A549 (cell line): ENCODE data around the gene GALNT7. TPM values are rescaled to one million over a fixed set of nuclear protein-coding genes. Genes with fewer than 3 reads are reported as not detected.

Experiments
- ATAC-seq, 2 experiments: fragments of 200-7000 bp in 1 of 2; fragments of >200 bp in 1 of 2; cut with Nextera tagmentation in 1 of 2; cut with Tn5 transposase in 1 of 2; 3 replicates each; pipeline versions ENCODE4 v1.8.0 to v1.9.1; 2018 to 2020; ENCODE audit warnings: mild to moderate bottlenecking in 1 of 2, moderate library complexity in 1 of 2
- CTCF ChIA-PET: fragments of 300-600 bp; sonication (Branson Sonifier 250); formaldehyde crosslinking; extraction: SDS; loops from one replicate; lab custom pipeline; 2021; ENCODE audit warnings: antibody characterized with exemption, inconsistent platforms; lab: Yijun Ruan, JAX
- POLR2A ChIA-PET: fragments of 350-600 bp; formaldehyde crosslinking; extraction: SDS; loops from one replicate; lab custom pipeline; 2021; ENCODE audit warnings: antibody characterized with exemption, inconsistent platforms; lab: Yijun Ruan, JAX
- DNase-seq, 2 experiments: peaks; one replicate each; pipeline versions ENCODE4 v3.0.0 to v3.0.0-alpha.2; 2011 to 2016; ENCODE audit warnings: low read depth in 1 of 2, low spot score in 1 of 2
- FAIRE-seq: peaks from 2 replicates; lab custom pipeline; 2011; peaks lifted over from hg19 to GRCh38; lab: Jason Lieb, UNC
- H3K27ac ChIP-seq, 2 experiments: fragments of >200 bp; sonication (Bioruptor Twin); formaldehyde crosslinking; 3 replicates each; pipeline ENCODE4 v1.5.1; 2016 to 2017
- H3K4me1 ChIP-seq: fragments of >200 bp; sonication (Bioruptor Twin); formaldehyde crosslinking; 3 replicates; pipeline ENCODE4 v1.6.1; 2016
- H3K4me2 ChIP-seq: fragments of >200 bp; sonication (Bioruptor Twin); formaldehyde crosslinking; 3 replicates; pipeline ENCODE4 v1.6.1; 2016
- H3K4me3 ChIP-seq: fragments of >200 bp; sonication (Bioruptor Twin); formaldehyde crosslinking; 3 replicates; pipeline ENCODE4 v1.5.1; 2016
- H3K9me3 ChIP-seq: fragments of >200 bp; sonication (Bioruptor Twin); formaldehyde crosslinking; 3 replicates; pipeline ENCODE4 v1.6.1; 2016
- CBX2 ChIP-seq: fragments of 200-600 bp; sonication (generic); IDR thresholded peaks from 2 replicates; pipeline ENCODE4 v1.6.1; 2016; ENCODE audit warnings: low read depth, mild to moderate bottlenecking, borderline replicate concordance
- CBX8 ChIP-seq: fragments of 200-600 bp; sonication (generic); IDR thresholded peaks from 2 replicates; pipeline ENCODE4 v1.6.1; 2016
- CHD4 ChIP-seq: fragments of 200-600 bp; sonication (generic); IDR thresholded peaks from 2 replicates; pipeline ENCODE4 v1.6.1; 2016; ENCODE audit warnings: antibody characterized with exemption, mild to moderate bottlenecking, borderline replicate concordance
- E2F6 ChIP-seq: IDR thresholded peaks from 2 replicates; pipeline ENCODE4 v1.6.1; 2012; ENCODE audit warnings: low read depth, borderline replicate concordance
- EHMT2 ChIP-seq: fragments of 200-600 bp; sonication (generic); IDR thresholded peaks from 2 replicates; pipeline ENCODE4 v1.6.1; 2016; ENCODE audit warnings: antibody characterized with exemption, low read depth, mild to moderate bottlenecking, moderate library complexity
- HDAC2 ChIP-seq: fragments of 200-600 bp; sonication (generic); IDR thresholded peaks from 2 replicates; pipeline ENCODE4 v1.6.1; 2016
- HOXB13 ChIP-seq: fragments of 250-450 bp; sonication (Bioruptor Pico); IDR thresholded peaks from 2 replicates; pipeline ENCODE4 v1.5.0; 2020; ENCODE audit warnings: low read depth, mild to moderate bottlenecking, moderate library complexity
- HOXB5 ChIP-seq: fragments of 250-450 bp; sonication (Bioruptor Pico); IDR thresholded peaks from 2 replicates; pipeline ENCODE4 v1.5.0; 2020; ENCODE audit warnings: mild to moderate bottlenecking, moderate library complexity
- JUNB ChIP-seq: fragments of >200 bp; sonication (Bioruptor Twin); formaldehyde crosslinking; IDR thresholded peaks from 2 replicates; pipeline ENCODE4 v1.6.1; 2016
- MAFK ChIP-seq: fragments of 450-650 bp; IDR thresholded peaks from 2 replicates; pipeline ENCODE4 v1.6.1; 2014; ENCODE audit not compliant: partially characterized antibody
- MAZ ChIP-seq: fragments of 150-350 bp; IDR thresholded peaks from 2 replicates; pipeline ENCODE4 v1.6.1; 2014; ENCODE audit warnings: antibody characterized with exemption, low read depth, low read length, borderline replicate concordance
- MYC ChIP-seq: IDR thresholded peaks from 2 replicates; pipeline ENCODE4 v1.6.1; 2012; ENCODE audit warnings: mild to moderate bottlenecking, inconsistent platforms, low read length, improper control_type of control experiment, borderline replicate concordance
- NFE2L2 ChIP-seq: fragments of 150-350 bp; conservative IDR thresholded peaks from 2 replicates; pipeline ENCODE4 v1.6.1; 2014; ENCODE audit warnings: low read length
- NR3C1 ChIP-seq: fragments of >200 bp; sonication (Bioruptor Twin); formaldehyde crosslinking; IDR thresholded peaks from 3 replicates; pipeline ENCODE4 v1.6.1; 2017
- POLR2A ChIP-seq: IDR thresholded peaks from 2 replicates; pipeline ENCODE4 v1.6.1; 2012; ENCODE audit warnings: mild to moderate bottlenecking, low read length
- REST ChIP-seq: fragments of 200-600 bp; sonication (generic); IDR thresholded peaks from 2 replicates; pipeline ENCODE4 v1.6.1; 2016; ENCODE audit warnings: antibody characterized with exemption, mild to moderate bottlenecking, moderate library complexity
- SREBF2 ChIP-seq: fragments of 450-650 bp; IDR thresholded peaks from 2 replicates; pipeline ENCODE4 v1.6.1; 2014; ENCODE audit warnings: mild to moderate bottlenecking, moderate library complexity
- TFCP2L1 ChIP-seq: fragments of 250-450 bp; sonication (Bioruptor Pico); IDR thresholded peaks from 2 replicates; pipeline ENCODE4 v1.5.0; 2021; ENCODE audit warnings: mild to moderate bottlenecking
- TP53 ChIP-seq: fragments of 250-450 bp; sonication (Bioruptor Pico); IDR thresholded peaks from 2 replicates; pipeline ENCODE4 v1.5.0; 2021; ENCODE audit warnings: mild to moderate bottlenecking, moderate library complexity
- ZC3H11A ChIP-seq: fragments of 450-650 bp; IDR thresholded peaks from 2 replicates; pipeline ENCODE4 v1.6.1; 2014; ENCODE audit warnings: antibody characterized with exemption, mild to moderate bottlenecking
- WGBS: methylation state at CpG from one replicate; pipeline ENCODE4 v1.1.6; 2017; ENCODE audit errors: missing lambda C conversion rate; 5-methylcytosine and 5-hydroxymethylcytosine counted together
- polyA plus RNA-seq, 4 experiments: library from polyadenylated mRNA; depleted of rRNA in 3 of 4; stranded (reverse); fragments of >200 nt; fragmentation: RNase III in 1 of 4; extraction: RNeasy Plus Mini Kit Qiagen cat#74134 plus additional on column Dnase treatment in 1 of 4; gene quantifications; 2 replicates in 3 of 4; 3 replicates in 1 of 4; pipeline ENCODE4 v1.2.3, GENCODE V29; 2011 to 2017
- TF ChIP-seq, protein P1 (sequence below): IDR thresholded peaks from 2 replicates; pipeline ENCODE4 v1.6.1; 2012
- TF ChIP-seq, protein P2 (sequence below): fragments of >200 bp; sonication (Bioruptor Twin); formaldehyde crosslinking; IDR thresholded peaks from 2 replicates; pipeline ENCODE4 v1.6.1; 2016
- TF ChIP-seq, protein P3 (sequence below): fragments of 450-650 bp; IDR thresholded peaks from 2 replicates; pipeline ENCODE4 v1.6.1; 2014; ENCODE audit warnings: antibody characterized with exemption
- TF ChIP-seq, protein P4 (sequence below): fragments of 250-450 bp; sonication (Bioruptor Pico); IDR thresholded peaks from 2 replicates; pipeline ENCODE4 v1.5.0; 2020; ENCODE audit warnings: low read depth, mild to moderate bottlenecking, moderate library complexity
- TF ChIP-seq, protein P5 (sequence below): fragments of >200 bp; sonication (Bioruptor Twin); formaldehyde crosslinking; IDR thresholded peaks from 3 replicates; pipeline ENCODE4 v1.6.1; 2016

Gene GALNT7
- polyA plus RNA-seq, 2 of the 4 experiments (the other 2 are of a cell fraction) = 28.8 to 63.6 TPM

DNA sequence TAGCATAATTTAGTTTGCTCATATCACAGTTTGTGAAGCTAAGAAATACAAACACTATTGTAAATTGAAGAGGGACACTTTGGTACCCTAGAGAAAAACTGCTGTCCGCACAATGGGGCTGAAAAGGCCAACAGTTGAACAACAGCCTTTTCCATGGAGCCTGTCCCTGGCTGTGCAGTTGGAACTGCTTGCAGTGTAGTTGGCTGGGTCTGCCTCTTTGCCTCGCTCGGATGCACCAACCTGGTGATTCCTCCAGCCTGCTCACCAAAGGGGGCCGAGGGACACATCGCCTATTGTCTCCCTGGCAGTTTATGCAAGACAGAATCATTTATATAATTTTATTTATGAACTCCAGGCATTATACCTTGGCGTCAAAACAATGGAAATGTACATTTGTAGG is 16.5 kb upstream of the GALNT7 start (continued):
- TF ChIP-seq, protein P1, sequence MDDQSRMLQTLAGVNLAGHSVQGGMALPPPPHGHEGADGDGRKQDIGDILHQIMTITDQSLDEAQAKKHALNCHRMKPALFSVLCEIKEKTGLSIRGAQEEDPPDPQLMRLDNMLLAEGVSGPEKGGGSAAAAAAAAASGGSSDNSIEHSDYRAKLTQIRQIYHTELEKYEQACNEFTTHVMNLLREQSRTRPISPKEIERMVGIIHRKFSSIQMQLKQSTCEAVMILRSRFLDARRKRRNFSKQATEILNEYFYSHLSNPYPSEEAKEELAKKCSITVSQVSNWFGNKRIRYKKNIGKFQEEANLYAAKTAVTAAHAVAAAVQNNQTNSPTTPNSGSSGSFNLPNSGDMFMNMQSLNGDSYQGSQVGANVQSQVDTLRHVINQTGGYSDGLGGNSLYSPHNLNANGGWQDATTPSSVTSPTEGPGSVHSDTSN = no peak
- TF ChIP-seq ZC3H11A (no peak), EHMT2 (no peak), HOXB13 (CRISPR knock-in tag) (no peak), MAFK (no peak), CHD4 (no peak)

DNA sequence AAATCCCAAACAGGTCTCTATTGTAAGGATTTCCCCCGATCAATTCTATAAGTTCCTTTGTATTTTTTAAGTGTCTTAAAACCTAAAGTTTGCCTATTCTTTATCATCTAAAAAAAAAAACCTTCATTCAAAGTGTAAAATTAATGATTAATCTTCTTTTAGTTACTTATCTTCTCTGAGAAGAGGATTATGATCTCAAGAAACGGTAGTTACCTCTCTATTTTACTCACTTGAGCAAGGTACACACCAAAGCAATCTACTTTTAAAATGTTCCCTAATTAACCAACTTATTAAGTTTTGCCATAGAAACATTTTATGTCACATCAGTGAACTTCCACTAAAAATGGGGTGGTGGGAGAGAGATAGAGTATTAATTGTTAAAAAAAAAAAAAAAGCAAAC is 15.2 kb upstream of the GALNT7 start:
- H3K27ac ChIP-seq = no peak overlapping the region
- FAIRE-seq (no peak), ATAC-seq (no peak), DNase-seq (no peak)
- ChIA-PET POLR2A (no interaction called here), CTCF (no interaction called here)
- H3K4me1 ChIP-seq = no peaks in the 10 kb centered on the region; the same call in 2 of the 3 replicates
- no peak overlapping the region for H3K4me2 ChIP-seq
- no peaks in the 10 kb centered on the region for H3K9me3 ChIP-seq
- 60% methylated on average over 2 of the region's 2 CpGs for WGBS
- no peak for TF ChIP-seq TP53 (CRISPR knock-in tag)
- TF ChIP-seq, protein P2, sequence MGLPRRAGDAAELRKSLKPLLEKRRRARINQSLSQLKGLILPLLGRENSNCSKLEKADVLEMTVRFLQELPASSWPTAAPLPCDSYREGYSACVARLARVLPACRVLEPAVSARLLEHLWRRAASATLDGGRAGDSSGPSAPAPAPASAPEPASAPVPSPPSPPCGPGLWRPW = no peak
- TF ChIP-seq JUNB = no peak
- TF ChIP-seq, protein P3, sequence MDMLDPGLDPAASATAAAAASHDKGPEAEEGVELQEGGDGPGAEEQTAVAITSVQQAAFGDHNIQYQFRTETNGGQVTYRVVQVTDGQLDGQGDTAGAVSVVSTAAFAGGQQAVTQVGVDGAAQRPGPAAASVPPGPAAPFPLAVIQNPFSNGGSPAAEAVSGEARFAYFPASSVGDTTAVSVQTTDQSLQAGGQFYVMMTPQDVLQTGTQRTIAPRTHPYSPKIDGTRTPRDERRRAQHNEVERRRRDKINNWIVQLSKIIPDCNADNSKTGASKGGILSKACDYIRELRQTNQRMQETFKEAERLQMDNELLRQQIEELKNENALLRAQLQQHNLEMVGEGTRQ = no peak
- H3K4me3 ChIP-seq = no peak overlapping the region

GRCh38 chr4:173159791-173160190 is 8.8 kb upstream of the GALNT7 start:
- Histone ChIP-seq H3K4me3 (no peak overlapping the region), H3K9me3 (no peaks in the 10 kb centered on the region), H3K4me2 (no peak overlapping the region), H3K27ac (no peak overlapping the region), H3K4me1 (no peaks in the 10 kb centered on the region)
- CTCF ChIA-PET = no interaction called here
- ATAC-seq = no peak
- TF ChIP-seq, protein P4, sequence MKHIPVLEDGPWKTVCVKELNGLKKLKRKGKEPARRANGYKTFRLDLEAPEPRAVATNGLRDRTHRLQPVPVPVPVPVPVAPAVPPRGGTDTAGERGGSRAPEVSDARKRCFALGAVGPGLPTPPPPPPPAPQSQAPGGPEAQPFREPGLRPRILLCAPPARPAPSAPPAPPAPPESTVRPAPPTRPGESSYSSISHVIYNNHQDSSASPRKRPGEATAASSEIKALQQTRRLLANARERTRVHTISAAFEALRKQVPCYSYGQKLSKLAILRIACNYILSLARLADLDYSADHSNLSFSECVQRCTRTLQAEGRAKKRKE (CRISPR knock-in tag) = no peak
- TF ChIP-seq CBX8 = no peak
- no peak for TF ChIP-seq MAZ
- no peak for TF ChIP-seq HDAC2
- TF ChIP-seq CBX2 = no peak
- no peak for TF ChIP-seq CHD4
- TF ChIP-seq, protein P1 = no peak
- DNase-seq = no peak
- POLR2A ChIA-PET = no interaction called here
- FAIRE-seq = no peak

- WGBS = 92% methylated on average over 2 of the region's 2 CpGs
- CTCF ChIA-PET = no interaction called here
- no peak overlapping the region for H3K4me3 ChIP-seq
- DNase-seq (no peak), FAIRE-seq (no peak), ATAC-seq (no peak)
- H3K4me2 ChIP-seq = no peak overlapping the region
- H3K9me3 ChIP-seq = no peaks in the 10 kb centered on the region
- H3K4me1 ChIP-seq = no peaks in the 10 kb centered on the region
- H3K27ac ChIP-seq = no peak overlapping the region
- POLR2A ChIA-PET = no interaction called here
- TF ChIP-seq POLR2A (no peak), NR3C1 (no peak), CBX8 (no peak), TFCP2L1 (no peak), NFE2L2 (no peak), REST (no peak), HOXB5 (no peak), MYC (no peak), E2F6 (no peak), SREBF2 (no peak)
- TF ChIP-seq, protein P5, sequence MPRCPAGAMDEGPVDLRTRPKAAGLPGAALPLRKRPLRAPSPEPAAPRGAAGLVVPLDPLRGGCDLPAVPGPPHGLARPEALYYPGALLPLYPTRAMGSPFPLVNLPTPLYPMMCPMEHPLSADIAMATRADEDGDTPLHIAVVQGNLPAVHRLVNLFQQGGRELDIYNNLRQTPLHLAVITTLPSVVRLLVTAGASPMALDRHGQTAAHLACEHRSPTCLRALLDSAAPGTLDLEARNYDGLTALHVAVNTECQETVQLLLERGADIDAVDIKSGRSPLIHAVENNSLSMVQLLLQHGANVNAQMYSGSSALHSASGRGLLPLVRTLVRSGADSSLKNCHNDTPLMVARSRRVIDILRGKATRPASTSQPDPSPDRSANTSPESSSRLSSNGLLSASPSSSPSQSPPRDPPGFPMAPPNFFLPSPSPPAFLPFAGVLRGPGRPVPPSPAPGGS = no peak
Observed at GRCh38 chr4:173160871-173161270, 7.7 kb upstream of the GALNT7 start.
